Astrocyte (in vitro differentiated cells and primary cell): Measurements from ENCODE around the gene MDFIC. TPM values are rescaled to one million over a fixed set of nuclear protein-coding genes. Genes with fewer than 3 reads are reported as not detected.

Experiments used
- DNase-seq: peaks from one replicate; pipeline ENCODE4 v3.0.0-alpha.2; 2010; ENCODE audit warnings: low read depth
- FAIRE-seq: peaks from 2 replicates; lab custom pipeline; 2011; peaks lifted over from hg19 to GRCh38; lab: Jason Lieb, UNC
- H2AFZ ChIP-seq: 2 replicates; pipeline ENCODE4 v1.6.0; 2012; ENCODE audit warnings: low read depth, low read length, inconsistent platforms
- H3K27ac ChIP-seq: 2 replicates; pipeline ENCODE4 v1.5.1; 2011; ENCODE audit warnings: low read depth, low read length, inconsistent platforms
- H3K27me3 ChIP-seq: 2 replicates; pipeline ENCODE4 v1.6.0; 2011; ENCODE audit warnings: low read length, inconsistent platforms; ENCODE audit not compliant: insufficient read depth
- H3K36me3 ChIP-seq: 2 replicates; pipeline ENCODE4 v1.5.1; 2011; ENCODE audit warnings: low read length, inconsistent platforms; ENCODE audit not compliant: insufficient read depth
- H3K4me1 ChIP-seq: 2 replicates; pipeline ENCODE4 v1.5.1; 2011; ENCODE audit warnings: low read length, inconsistent platforms; ENCODE audit not compliant: insufficient read depth
- H3K4me2 ChIP-seq: 2 replicates; pipeline ENCODE4 v1.6.0; 2012; ENCODE audit warnings: low read length, inconsistent platforms
- H3K4me3 ChIP-seq: 2 replicates; pipeline ENCODE4 v1.5.1; 2011; ENCODE audit warnings: low read depth, mild to moderate bottlenecking, low read length, inconsistent platforms; ENCODE audit not compliant: insufficient read depth
- H3K79me2 ChIP-seq: 2 replicates; pipeline ENCODE4 v1.6.0; 2012; ENCODE audit warnings: mild to moderate bottlenecking, low read length, inconsistent platforms; ENCODE audit not compliant: insufficient read depth
- H3K9ac ChIP-seq: 2 replicates; pipeline ENCODE4 v1.6.0; 2012; ENCODE audit warnings: mild to moderate bottlenecking, low read length, inconsistent platforms
- H3K9me3 ChIP-seq: 2 replicates; pipeline ENCODE4 v1.5.1; 2012; ENCODE audit warnings: low read depth, mild to moderate bottlenecking, low read length, inconsistent platforms; ENCODE audit not compliant: insufficient read depth
- H4K20me1 ChIP-seq: 2 replicates; pipeline ENCODE4 v1.6.0; 2012; ENCODE audit warnings: low read length, inconsistent platforms; ENCODE audit not compliant: insufficient read depth
- H3K27ac Mint-ChIP-seq: one replicate; pipeline ENCODE4 v1.8.0; 2021; ENCODE audit warnings: mild to moderate bottlenecking, mixed read lengths; ENCODE audit not compliant: unreplicated experiment
- H3K27me3 Mint-ChIP-seq: one replicate; pipeline ENCODE4 v1.8.0; 2021; ENCODE audit warnings: low read depth, mixed read lengths; ENCODE audit not compliant: unreplicated experiment
- H3K36me3 Mint-ChIP-seq: one replicate; pipeline ENCODE4 v1.8.0; 2021; ENCODE audit warnings: low read depth, mixed read lengths; ENCODE audit not compliant: unreplicated experiment
- H3K4me1 Mint-ChIP-seq: one replicate; pipeline ENCODE4 v1.8.0; 2021; ENCODE audit warnings: low read depth, mixed read lengths; ENCODE audit not compliant: unreplicated experiment
- H3K4me3 Mint-ChIP-seq: one replicate; pipeline ENCODE4 v1.8.0; 2021; ENCODE audit warnings: mild to moderate bottlenecking, moderate library complexity, mixed read lengths; ENCODE audit not compliant: unreplicated experiment
- H3K9me3 Mint-ChIP-seq: one replicate; pipeline ENCODE4 v1.8.0; 2021; ENCODE audit warnings: mild to moderate bottlenecking, mixed read lengths; ENCODE audit not compliant: unreplicated experiment
- CTCF ChIP-seq: IDR thresholded peaks from 2 replicates; pipeline ENCODE4 v1.5.1; 2011; ENCODE audit warnings: low read depth, mild to moderate bottlenecking, inconsistent platforms, low read length, moderate library complexity; ENCODE audit not compliant: insufficient read depth
- EZH2 ChIP-seq: IDR thresholded peaks from 2 replicates; pipeline ENCODE4 v1.6.1; 2012; ENCODE audit warnings: mild to moderate bottlenecking, low read length, inconsistent platforms; ENCODE audit not compliant: insufficient read depth
- total RNA-seq: library from RNA; stranded (reverse); gene quantifications from 2 replicates; pipeline ENCODE4 v1.2.1, GENCODE V29; 2021

Gene MDFIC
- total RNA-seq, 1 donor from 2014 or later: 20.3 TPM

GRCh38 chr7:114986190-114987180, 64.6 kb downstream of the MDFIC start:
- Mint-ChIP-seq H3K9me3 (no peaks in the 10 kb centered on the region), H3K4me3 (no peak overlapping the region), H3K27ac (peak overlapping the region; percentile 41), H3K27me3 (no peaks in the 10 kb centered on the region), H3K36me3 (peaks cover 4% of the 10 kb centered on the region), H3K4me1 (peaks cover 16% of the 10 kb centered on the region)
- H3K36me3 ChIP-seq: no peaks in the 10 kb centered on the region
- H4K20me1 ChIP-seq: peaks cover 9% of the 10 kb centered on the region
- TF ChIP-seq CTCF (no peak), EZH2 (no peak)
- no peak overlapping the region for H3K4me2 ChIP-seq
- FAIRE-seq (no peak), DNase-seq (peak; percentile 69)
- no peak overlapping the region for H3K9ac ChIP-seq
- no peaks in the 10 kb centered on the region for H3K79me2 ChIP-seq
- peaks cover 15% of the 10 kb centered on the region for H3K4me1 ChIP-seq
- no peak overlapping the region for H2AFZ ChIP-seq
- no peak overlapping the region for H3K4me3 ChIP-seq
- H3K9me3 ChIP-seq: no peaks in the 10 kb centered on the region
- H3K27me3 ChIP-seq: no peaks in the 10 kb centered on the region
- no peak overlapping the region for H3K27ac ChIP-seq

- Mint-ChIP-seq H3K27me3 (no peaks in the 10 kb centered on the region), H3K36me3 (peaks cover 2% of the 10 kb centered on the region), H3K9me3 (no peaks in the 10 kb centered on the region), H3K27ac (no peak overlapping the region), H3K4me3 (no peak overlapping the region), H3K4me1 (peaks cover 16% of the 10 kb centered on the region)
- Histone ChIP-seq H3K79me2 (no peaks in the 10 kb centered on the region), H3K9ac (no peak overlapping the region), H3K27me3 (no peaks in the 10 kb centered on the region), H3K4me2 (peak overlapping the region; percentile 61), H3K4me1 (peaks cover 15% of the 10 kb centered on the region), H3K9me3 (no peaks in the 10 kb centered on the region), H4K20me1 (peaks cover 9% of the 10 kb centered on the region), H3K27ac (no peak overlapping the region), H3K36me3 (no peaks in the 10 kb centered on the region), H3K4me3 (no peak overlapping the region), H2AFZ (no peak overlapping the region)
- FAIRE-seq (no peak), DNase-seq (no peak)
- no peak for TF ChIP-seq CTCF
- TF ChIP-seq EZH2: no peak
Observed at GRCh38 chr7:114988026-114988425, 66.1 kb downstream of the MDFIC start.
